Measurements from ENCODE around the gene EFNA4.

GRCh38 chr1:155015527-155016230, 47.9 kb upstream of the EFNA4 start:
- TF ChIP-seq HNF4G (IDR thresholded peaks at IDR 0.05) (no peak), SP1 (IDR thresholded peaks at IDR 0.05) (no peak), YY1 (IDR thresholded peaks at IDR 0.05) (no peak), CTCF (IDR thresholded peaks at IDR 0.05; ENCODE audit: low read depth, low read length, missing input control) (no peak), JUND (IDR thresholded peaks at IDR 0.05) (no peak), EGR1 (IDR thresholded peaks at IDR 0.05; ENCODE audit: low read depth in 2 of 2) (no peak), GABPA (IDR thresholded peaks at IDR 0.05 in 1 of 2, conservative IDR thresholded peaks at IDR 0.05 in 1 of 2) (no peak), RAD21 (IDR thresholded peaks at IDR 0.05) (no peak), REST (IDR thresholded peaks at IDR 0.05) (no peak), MAX (IDR thresholded peaks at IDR 0.05) (no peak)
- TF ChIP-seq, protein P1, sequence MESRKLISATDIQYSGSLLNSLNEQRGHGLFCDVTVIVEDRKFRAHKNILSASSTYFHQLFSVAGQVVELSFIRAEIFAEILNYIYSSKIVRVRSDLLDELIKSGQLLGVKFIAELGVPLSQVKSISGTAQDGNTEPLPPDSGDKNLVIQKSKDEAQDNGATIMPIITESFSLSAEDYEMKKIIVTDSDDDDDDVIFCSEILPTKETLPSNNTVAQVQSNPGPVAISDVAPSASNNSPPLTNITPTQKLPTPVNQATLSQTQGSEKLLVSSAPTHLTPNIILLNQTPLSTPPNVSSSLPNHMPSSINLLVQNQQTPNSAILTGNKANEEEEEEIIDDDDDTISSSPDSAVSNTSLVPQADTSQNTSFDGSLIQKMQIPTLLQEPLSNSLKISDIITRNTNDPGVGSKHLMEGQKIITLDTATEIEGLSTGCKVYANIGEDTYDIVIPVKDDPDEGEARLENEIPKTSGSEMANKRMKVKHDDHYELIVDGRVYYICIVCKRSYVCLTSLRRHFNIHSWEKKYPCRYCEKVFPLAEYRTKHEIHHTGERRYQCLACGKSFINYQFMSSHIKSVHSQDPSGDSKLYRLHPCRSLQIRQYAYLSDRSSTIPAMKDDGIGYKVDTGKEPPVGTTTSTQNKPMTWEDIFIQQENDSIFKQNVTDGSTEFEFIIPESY (IDR thresholded peaks at IDR 0.05), result no peak

Measured in liver (tissue), 3 donors.